ENCODE results near the gene ZBTB46. TPM values are rescaled to one million over a fixed set of nuclear protein-coding genes. Genes with fewer than 3 reads are reported as not detected.

ZBTB46 gene
- total and polyA plus RNA-seq, 10 of the 15 experiments (the other 5 are each of a cell fraction or from before 2014, with no cell fraction given), result 0.15 to 0.92 (median 0.34) TPM

- TF ChIP-seq, protein P1, sequence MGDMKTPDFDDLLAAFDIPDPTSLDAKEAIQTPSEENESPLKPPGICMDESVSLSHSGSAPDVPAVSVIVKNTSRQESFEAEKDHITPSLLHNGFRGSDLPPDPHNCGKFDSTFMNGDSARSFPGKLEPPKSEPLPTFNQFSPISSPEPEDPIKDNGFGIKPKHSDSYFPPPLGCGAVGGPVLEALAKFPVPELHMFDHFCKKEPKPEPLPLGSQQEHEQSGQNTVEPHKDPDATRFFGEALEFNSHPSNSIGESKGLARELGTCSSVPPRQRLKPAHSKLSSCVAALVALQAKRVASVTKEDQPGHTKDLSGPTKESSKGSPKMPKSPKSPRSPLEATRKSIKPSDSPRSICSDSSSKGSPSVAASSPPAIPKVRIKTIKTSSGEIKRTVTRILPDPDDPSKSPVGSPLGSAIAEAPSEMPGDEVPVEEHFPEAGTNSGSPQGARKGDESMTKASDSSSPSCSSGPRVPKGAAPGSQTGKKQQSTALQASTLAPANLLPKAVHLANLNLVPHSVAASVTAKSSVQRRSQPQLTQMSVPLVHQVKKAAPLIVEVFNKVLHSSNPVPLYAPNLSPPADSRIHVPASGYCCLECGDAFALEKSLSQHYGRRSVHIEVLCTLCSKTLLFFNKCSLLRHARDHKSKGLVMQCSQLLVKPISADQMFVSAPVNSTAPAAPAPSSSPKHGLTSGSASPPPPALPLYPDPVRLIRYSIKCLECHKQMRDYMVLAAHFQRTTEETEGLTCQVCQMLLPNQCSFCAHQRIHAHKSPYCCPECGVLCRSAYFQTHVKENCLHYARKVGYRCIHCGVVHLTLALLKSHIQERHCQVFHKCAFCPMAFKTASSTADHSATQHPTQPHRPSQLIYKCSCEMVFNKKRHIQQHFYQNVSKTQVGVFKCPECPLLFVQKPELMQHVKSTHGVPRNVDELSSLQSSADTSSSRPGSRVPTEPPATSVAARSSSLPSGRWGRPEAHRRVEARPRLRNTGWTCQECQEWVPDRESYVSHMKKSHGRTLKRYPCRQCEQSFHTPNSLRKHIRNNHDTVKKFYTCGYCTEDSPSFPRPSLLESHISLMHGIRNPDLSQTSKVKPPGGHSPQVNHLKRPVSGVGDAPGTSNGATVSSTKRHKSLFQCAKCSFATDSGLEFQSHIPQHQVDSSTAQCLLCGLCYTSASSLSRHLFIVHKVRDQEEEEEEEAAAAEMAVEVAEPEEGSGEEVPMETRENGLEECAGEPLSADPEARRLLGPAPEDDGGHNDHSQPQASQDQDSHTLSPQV (IDR thresholded peaks at IDR 0.05), result 0 out of 2 replicates have a peak, but pooled peaks have one; percentile 18
- TF ChIP-seq MXI1 (IDR thresholded peaks at IDR 0.05; ENCODE audit: low read depth, low read length), result peak; percentile 73; the same call in 1 of the 2 replicates
Observed at GRCh38 chr20:63707558-63708300, 123.3 kb downstream of the ZBTB46 start, which contains the start of the genes ARFRP1 and ZGPAT (continued).

DNA sequence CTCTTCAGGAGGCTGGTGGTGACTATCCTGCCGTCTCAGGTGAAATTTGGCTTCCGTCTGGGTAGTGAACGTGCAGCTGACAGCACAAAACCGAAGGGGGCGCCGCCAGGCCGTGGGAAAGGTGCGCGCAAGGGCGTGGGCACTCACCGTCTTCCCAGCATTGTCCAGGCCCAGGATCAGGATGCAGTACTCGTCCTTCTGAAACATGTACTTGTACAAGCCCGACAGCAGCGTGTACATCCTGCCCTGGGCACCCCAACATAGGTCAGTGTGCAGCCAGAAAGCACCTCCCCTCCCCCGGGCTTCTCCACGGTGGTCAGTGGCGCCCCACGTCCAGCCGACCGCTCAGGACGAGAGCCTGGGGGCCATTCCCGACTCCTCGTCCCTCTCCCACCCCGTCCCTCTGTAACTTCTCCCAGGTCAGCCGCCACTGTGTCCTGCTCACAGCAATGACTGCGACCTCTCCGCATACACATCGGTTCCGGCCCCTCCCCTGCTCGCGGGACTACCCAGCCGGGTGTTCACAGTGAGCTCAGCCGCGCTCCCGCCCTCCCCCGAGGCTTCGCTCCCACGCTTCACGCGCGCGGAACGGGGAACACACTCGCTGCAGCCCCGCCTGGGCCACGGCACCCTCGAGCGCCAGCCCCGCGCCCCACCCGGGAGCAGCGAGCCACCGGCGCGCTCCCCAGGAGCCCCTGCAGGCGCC is 124.1 kb downstream of the ZBTB46 start:
- ATAC-seq (peak; percentile 75), DNase-seq (ENCODE audit: low read depth, low spot score) (no peak), FAIRE-seq (peak; percentile 98)
- Histone ChIP-seq H3K9ac (ENCODE audit: control insufficient read depth, insufficient read depth, low read length) (peak overlapping the region; percentile 77), H3K27me3 (replicated peaks in 1 of 2; ENCODE audit: control insufficient read depth in 2 of 2, insufficient read depth in 2 of 2, low read length in 1 of 2) (no peaks in the 10 kb centered on the region), H3K9me3 (replicated peaks; ENCODE audit: control insufficient read depth, insufficient read depth, low read length) (peaks cover under 1% of the 10 kb centered on the region; the same call in 2 of the 3 replicates), H3K79me2 (ENCODE audit: control insufficient read depth, insufficient read depth, low read length) (peaks cover 46% of the 10 kb centered on the region), H3K27ac (ENCODE audit: control insufficient read depth, insufficient read depth) (peak overlapping the region; percentile 74), H3K4me3 (peak overlapping the region; percentile 89), H3K4me1 (ENCODE audit: control insufficient read depth, insufficient read depth, low read length) (peaks cover 12% of the 10 kb centered on the region), H2AFZ (ENCODE audit: control insufficient read depth, low read depth, low read length) (peak overlapping the region; percentile 6), H3K36me3 (ENCODE audit: control insufficient read depth in 2 of 2, insufficient read depth in 2 of 2, low read length in 1 of 2) (peaks cover 5 to 23% of the 10 kb centered on the region in 2 experiments), H3K4me2 (ENCODE audit: control insufficient read depth, insufficient read depth) (peak overlapping the region; percentile 87), H4K20me1 (ENCODE audit: control insufficient read depth, insufficient read depth) (no peaks in the 10 kb centered on the region)
- POLR2A ChIA-PET, result interaction anchor here (0.6 to 1.6 kb wide), 3 partner anchors 30 to 352 kb away, joined by 3 to 5 read pairs (median 4); partner anchors contain the start of genes LIME1 and SLC2A4RG
- no TSS peak for BruUV-seq (replicated peaks)
- SMC1A ChIA-PET (ENCODE audit: uncharacterized antibody, unreplicated experiment), result interaction anchor here (1.0 to 2.6 kb wide), 7 partner anchors 16 to 169 kb away, joined by 4 to 14 read pairs (median 5); partner anchors contain the start of genes LIME1 and TPD52L2
- RAD21 ChIA-PET (ENCODE audit: unreplicated experiment), result interaction anchor here (1.0 to 2.4 kb wide), 10 partner anchors 31 to 187 kb away, joined by 3 to 32 read pairs (median 6); partner anchors contain the start of genes LIME1, PTK6, RTEL1 and SLC2A4RG
- intact Hi-C loops (cut with micrococcal nuclease; ENCODE audit: unreplicated experiment), result loop anchor here (2.0 kb wide), 4 partner anchors 30 to 250 kb away; partner anchors contain the start of genes LIME1, TPD52L2 and UCKL1
- WGBS (ENCODE audit: insufficient coverage, insufficient replicate concordance, low lambda C conversion rate, missing lambda C conversion rate), result under 1% methylated on average over 45 of the region's 56 CpGs
- CTCF ChIA-PET, result interaction anchor here (0.6 to 3.3 kb wide), 24 partner anchors 8 to 270 kb away, joined by 3 to 28 read pairs (median 4); partner anchors contain the start of genes LIME1, RTEL1, SLC2A4RG and TPD52L2
- in situ Hi-C loops (cut with MboI), result loop anchor here (5.0 kb wide), 1 partner anchor 150 kb away; no protein-coding TSS in a partner anchor
- no peak for TF ChIP-seq NFIC (IDR thresholded peaks at IDR 0.05; ENCODE audit: low read depth, low read length)
- TF ChIP-seq, protein P2, sequence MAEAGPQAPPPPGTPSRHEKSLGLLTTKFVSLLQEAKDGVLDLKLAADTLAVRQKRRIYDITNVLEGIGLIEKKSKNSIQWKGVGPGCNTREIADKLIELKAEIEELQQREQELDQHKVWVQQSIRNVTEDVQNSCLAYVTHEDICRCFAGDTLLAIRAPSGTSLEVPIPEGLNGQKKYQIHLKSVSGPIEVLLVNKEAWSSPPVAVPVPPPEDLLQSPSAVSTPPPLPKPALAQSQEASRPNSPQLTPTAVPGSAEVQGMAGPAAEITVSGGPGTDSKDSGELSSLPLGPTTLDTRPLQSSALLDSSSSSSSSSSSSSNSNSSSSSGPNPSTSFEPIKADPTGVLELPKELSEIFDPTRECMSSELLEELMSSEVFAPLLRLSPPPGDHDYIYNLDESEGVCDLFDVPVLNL (IDR thresholded peaks at IDR 0.05; ENCODE audit: low read depth, low read length), result no peak
- TF ChIP-seq BHLHE40 (IDR thresholded peaks at IDR 0.05; ENCODE audit: borderline replicate concordance in 1 of 2, low read depth in 2 of 2, low read length in 1 of 2), result peak; percentile 40 to 58; a peak in 3 of 4 replicates
- TF ChIP-seq RUNX3 (IDR thresholded peaks at IDR 0.05; ENCODE audit: low read length), result peak; percentile 44; the same call in 1 of the 2 replicates
- TF ChIP-seq, protein P3, sequence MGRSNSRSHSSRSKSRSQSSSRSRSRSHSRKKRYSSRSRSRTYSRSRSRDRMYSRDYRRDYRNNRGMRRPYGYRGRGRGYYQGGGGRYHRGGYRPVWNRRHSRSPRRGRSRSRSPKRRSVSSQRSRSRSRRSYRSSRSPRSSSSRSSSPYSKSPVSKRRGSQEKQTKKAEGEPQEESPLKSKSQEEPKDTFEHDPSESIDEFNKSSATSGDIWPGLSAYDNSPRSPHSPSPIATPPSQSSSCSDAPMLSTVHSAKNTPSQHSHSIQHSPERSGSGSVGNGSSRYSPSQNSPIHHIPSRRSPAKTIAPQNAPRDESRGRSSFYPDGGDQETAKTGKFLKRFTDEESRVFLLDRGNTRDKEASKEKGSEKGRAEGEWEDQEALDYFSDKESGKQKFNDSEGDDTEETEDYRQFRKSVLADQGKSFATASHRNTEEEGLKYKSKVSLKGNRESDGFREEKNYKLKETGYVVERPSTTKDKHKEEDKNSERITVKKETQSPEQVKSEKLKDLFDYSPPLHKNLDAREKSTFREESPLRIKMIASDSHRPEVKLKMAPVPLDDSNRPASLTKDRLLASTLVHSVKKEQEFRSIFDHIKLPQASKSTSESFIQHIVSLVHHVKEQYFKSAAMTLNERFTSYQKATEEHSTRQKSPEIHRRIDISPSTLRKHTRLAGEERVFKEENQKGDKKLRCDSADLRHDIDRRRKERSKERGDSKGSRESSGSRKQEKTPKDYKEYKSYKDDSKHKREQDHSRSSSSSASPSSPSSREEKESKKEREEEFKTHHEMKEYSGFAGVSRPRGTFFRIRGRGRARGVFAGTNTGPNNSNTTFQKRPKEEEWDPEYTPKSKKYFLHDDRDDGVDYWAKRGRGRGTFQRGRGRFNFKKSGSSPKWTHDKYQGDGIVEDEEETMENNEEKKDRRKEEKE (IDR thresholded peaks at IDR 0.05), result no peak
- TF ChIP-seq IKZF2 (IDR thresholded peaks at IDR 0.05), result peak; percentile 36 to 48; a peak in 2 of 4 replicates
- TF ChIP-seq HDGF (IDR thresholded peaks at IDR 0.05), result peak; percentile 66; the same call in 1 of the 2 replicates
- 0 out of 2 replicates have a peak, but pooled peaks have one; percentile 21 for TF ChIP-seq MTA2 (IDR thresholded peaks at IDR 0.05; ENCODE audit: low read depth)

Measured in GM12878 (cell line).